KOPT-K1 (cell line): Measurements from ENCODE around the gene FRK.
"Not testable (repeated sequence)": the region's sequence is repeated elsewhere in the genome, so short reads cannot be mapped to it uniquely, and the experiment has no call there.

Source experiments
- H3K27ac ChIP-seq: fragments of 200-600 bp; sonication (generic); 2 replicates; pipeline ENCODE4 v1.5.1; 2016; ENCODE audit warnings: antibody characterized with exemption, mild to moderate bottlenecking, low read depth, low read length; ENCODE audit not compliant: poor library complexity, severe bottlenecking
- H3K36me3 ChIP-seq: fragments of 200-600 bp; sonication (generic); 2 replicates; pipeline ENCODE4 v1.5.1; 2017; ENCODE audit warnings: antibody characterized with exemption, mild to moderate bottlenecking, low read length, moderate library complexity; ENCODE audit not compliant: insufficient read depth
- H3K9me3 ChIP-seq: fragments of 200-600 bp; sonication (generic); 2 replicates; pipeline ENCODE4 v1.5.1; 2017; ENCODE audit warnings: antibody characterized with exemption, low read length, mild to moderate bottlenecking; ENCODE audit not compliant: insufficient read depth, poor library complexity, severe bottlenecking

The FRK gene, protein sequence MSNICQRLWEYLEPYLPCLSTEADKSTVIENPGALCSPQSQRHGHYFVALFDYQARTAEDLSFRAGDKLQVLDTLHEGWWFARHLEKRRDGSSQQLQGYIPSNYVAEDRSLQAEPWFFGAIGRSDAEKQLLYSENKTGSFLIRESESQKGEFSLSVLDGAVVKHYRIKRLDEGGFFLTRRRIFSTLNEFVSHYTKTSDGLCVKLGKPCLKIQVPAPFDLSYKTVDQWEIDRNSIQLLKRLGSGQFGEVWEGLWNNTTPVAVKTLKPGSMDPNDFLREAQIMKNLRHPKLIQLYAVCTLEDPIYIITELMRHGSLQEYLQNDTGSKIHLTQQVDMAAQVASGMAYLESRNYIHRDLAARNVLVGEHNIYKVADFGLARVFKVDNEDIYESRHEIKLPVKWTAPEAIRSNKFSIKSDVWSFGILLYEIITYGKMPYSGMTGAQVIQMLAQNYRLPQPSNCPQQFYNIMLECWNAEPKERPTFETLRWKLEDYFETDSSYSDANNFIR

DNA sequence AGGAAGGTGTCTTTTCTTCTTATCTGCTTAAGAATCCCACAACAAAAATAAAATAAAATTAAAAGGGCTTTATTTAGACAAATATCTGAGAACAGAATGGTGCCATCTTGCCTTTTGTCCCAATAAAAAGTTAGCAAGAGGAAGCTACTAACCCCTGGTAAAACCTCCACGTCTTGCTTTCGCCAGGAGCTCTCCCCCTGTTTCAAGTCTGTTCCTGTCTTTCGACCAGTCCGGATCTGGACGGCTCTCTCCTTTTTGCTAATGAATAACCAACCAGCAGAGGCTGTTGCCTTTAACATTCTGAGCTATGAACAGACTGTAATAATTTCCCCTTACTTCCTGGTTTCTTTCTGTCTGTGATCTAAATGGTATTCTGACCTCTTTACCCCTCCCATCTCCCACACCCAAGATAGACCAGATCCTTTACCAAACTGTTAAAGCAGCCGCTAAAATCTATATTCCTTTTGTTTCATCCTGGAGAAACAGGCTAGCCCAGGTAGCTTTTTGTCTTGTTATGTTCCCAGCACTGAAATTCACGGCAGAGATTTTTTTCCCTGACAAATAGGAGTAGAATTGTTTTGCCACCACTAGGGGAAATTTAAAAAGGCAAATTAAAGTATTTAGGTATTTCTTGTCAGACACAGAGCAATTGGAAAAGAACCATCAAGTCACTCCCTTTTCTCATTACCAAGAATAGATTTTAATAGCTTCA is at the start of gene FRK:
Gene FRK (minus strand): TSS at position 320 of the 712 bp plus-strand sequence. CDS start 580 bp downstream, outside the sequence.
- H3K27ac ChIP-seq, result no peak within 1 kb of the TSS
- H3K9me3 ChIP-seq, result no peaks in the 10 kb centered on the region
- H3K36me3 ChIP-seq, result no peaks in the 10 kb centered on the region

DNA sequence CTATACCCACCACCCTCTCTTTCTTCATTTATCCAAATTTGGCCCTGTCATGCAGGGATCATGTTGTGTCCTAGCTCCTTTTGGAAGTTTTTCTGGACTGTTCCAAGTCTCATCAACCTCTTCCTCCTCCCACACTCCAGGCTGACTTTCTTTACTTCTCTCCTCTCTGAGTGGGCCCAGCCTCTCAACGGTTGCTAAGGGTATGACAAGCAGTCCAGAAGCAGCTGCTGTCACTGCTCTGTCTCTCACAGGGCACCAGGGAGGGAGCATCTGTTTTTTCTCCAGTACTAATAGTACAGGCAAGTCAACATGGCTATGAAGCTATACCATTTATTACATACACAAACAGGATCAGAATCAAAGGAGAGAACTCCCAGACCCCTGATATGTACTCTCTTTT is 48.1 kb upstream of the FRK start:
- peaks cover 19% of the 10 kb centered on the region for H3K36me3 ChIP-seq
- H3K27ac ChIP-seq, result no peak overlapping the region
- H3K9me3 ChIP-seq, result no peaks in the 10 kb centered on the region

DNA sequence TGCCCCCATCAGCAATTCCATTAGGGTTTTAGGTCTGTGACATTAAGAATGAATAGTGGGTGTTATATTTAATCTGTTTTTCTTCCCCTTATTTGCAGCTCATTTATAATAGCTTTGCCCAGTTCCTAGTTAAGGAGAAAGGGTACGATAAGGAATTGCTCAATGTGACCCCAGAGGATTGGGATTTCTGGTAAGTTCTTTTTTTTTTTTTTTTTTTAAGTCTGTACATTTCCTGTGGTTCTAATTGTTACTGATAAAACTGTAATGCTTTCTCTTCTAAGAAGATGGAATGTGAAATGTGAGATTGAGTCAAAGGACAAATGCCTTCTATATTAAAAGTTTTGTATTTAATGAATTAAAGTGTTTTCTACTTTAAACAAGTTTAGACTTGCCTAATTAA is 45.5 kb upstream of the FRK start:
- no peak overlapping the region for H3K27ac ChIP-seq
- peaks cover 18% of the 10 kb centered on the region for H3K36me3 ChIP-seq
- H3K9me3 ChIP-seq, result no peaks in the 10 kb centered on the region

GRCh38 chr6:116105247-116105646 is 44.6 kb upstream of the FRK start:
- Histone ChIP-seq H3K27ac (no peak overlapping the region), H3K9me3 (no peaks in the 10 kb centered on the region), H3K36me3 (peaks cover 9% of the 10 kb centered on the region)

DNA sequence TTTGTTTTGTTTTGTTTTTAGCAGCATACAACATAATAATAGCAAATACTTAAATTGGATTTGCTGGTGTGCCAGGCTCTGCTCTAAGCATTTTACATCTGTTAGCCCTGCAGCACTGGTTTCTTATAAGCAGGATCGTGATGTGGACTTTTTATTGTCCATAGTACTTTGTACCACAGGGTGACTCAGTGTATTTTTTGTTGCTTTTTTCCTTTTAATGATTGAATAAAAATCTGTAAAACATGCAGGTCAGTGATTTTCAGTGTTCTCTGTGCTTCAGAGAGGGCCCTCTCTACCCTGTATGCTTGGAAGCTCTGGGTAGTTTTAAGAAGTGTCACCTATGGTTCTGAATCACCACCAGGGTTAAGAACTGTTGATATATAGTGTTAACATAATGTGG is 43.9 kb upstream of the FRK start:
- Histone ChIP-seq H3K27ac (no peak overlapping the region), H3K9me3 (no peaks in the 10 kb centered on the region), H3K36me3 (0 out of 2 replicates have a peak, but pooled peaks cover 6% of the 10 kb centered on the region)

GRCh38 chr6:116102873-116103272 is 42.2 kb upstream of the FRK start:
- H3K36me3 ChIP-seq, result no peaks in the 10 kb centered on the region
- no peaks in the 10 kb centered on the region for H3K9me3 ChIP-seq
- no peak overlapping the region for H3K27ac ChIP-seq

DNA sequence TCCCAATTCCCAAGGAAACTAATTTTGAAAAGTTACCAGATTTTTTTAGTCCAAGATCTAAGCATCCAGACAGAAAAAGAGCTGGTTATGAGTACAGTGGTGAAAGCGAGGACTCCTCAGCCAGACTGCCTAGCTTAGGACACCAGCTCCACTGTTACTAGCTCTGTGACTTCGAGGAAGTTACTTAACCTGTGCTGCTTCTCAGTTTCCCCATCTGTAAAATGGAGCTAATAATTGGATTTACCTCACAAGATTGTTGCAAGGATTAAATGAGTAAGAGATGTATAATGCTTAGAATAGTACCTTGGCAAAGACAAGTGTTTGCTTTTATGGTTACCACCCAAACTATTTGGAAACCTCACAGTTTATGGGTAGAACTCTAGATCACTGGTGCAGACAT is 41.1 kb upstream of the FRK start:
- peak overlapping the region; percentile 54 for H3K27ac ChIP-seq

GRCh38 chr6:116101302-116101718 is 40.6 kb upstream of the FRK start:
- peak overlapping the region; percentile 54 for H3K27ac ChIP-seq
- H3K36me3 ChIP-seq, result no peaks in the 10 kb centered on the region
- peaks cover 5% of the 10 kb centered on the region for H3K9me3 ChIP-seq

More for the DNA sequence above, 41.1 kb upstream of the FRK start:
- Histone ChIP-seq H3K36me3 (no peaks in the 10 kb centered on the region), H3K9me3 (peaks cover under 1% of the 10 kb centered on the region)

DNA sequence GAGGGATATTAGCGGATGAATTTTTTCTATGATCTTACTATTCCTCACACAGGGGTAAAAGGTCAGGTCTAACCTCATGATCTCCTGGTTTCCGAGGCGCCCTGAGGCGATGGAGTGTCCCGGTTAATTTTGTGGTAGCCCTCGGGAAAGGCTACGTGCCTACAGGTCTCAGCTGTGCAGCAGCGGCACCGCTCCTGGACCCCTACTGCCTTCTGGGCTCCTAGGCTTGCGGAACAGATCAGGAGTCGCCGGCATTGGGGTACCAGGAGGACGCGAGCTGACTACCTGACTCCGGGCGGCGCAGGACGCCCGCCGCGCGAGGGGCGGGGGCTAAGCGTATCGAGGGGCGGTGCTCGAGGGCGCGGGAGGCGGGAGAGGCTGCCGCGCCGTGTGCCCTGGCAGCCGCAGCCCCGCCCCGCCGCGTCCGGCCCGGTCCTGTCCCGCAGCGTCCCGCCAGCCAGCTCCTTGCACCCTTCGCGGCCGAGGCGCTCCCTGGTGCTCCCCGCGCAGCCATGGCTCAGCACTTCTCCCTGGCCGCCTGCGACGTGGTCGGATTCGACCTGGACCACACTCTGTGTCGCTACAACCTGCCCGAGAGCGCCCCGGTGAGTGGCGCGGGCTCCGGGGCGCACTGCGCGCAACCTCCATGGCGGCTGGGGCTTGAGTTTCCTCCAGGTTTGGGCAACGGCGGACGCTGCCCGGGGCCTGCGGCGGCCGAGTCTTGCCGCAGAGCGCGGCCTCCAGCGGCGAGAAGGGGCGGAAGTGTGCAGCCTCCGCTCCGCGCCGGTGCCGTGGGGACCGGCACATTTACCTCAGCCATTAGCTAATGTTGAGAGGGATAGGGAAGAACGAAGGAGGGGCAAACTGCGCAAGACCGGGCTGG is 40.0 kb upstream of the FRK start, which contains the start of gene NT5DC1:
Gene NT5DC1 (plus strand): TSS at position 435 of the 883 bp plus-strand sequence. CDS start 78 bp downstream, at position 513.
- H3K36me3 ChIP-seq, result no peaks in the 10 kb centered on the region
- peaks cover 12% of the 10 kb centered on the region for H3K9me3 ChIP-seq
- H3K27ac ChIP-seq, result peak within 1 kb of the TSS; percentile 54

DNA sequence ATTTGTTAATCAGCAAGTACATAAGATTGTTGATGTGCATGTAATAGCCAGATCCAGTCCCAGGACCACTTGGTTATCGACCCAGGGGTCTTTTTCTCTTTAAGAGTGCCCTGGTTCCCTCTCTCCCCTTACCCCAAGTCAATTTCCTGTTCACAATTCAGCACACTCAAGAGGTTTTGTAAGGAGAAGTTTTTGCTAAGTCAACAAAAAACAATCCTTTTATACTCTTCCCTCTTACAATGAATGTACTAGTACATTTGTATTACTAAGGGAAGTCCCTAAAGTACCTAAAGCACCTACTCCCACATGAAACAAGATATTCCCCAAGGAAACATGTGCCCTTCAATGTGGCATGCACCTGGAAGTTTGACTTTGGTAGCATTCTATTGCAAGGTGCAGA is 38.3 kb upstream of the FRK start:
- no peaks in the 10 kb centered on the region for H3K36me3 ChIP-seq
- H3K27ac ChIP-seq, result no peak overlapping the region
- peaks cover 15% of the 10 kb centered on the region for H3K9me3 ChIP-seq

GRCh38 chr6:116096979-116097816 is 36.5 kb upstream of the FRK start:
- Histone ChIP-seq H3K27ac (no peak overlapping the region), H3K36me3 (no peaks in the 10 kb centered on the region), H3K9me3 (peaks cover 15% of the 10 kb centered on the region)

DNA sequence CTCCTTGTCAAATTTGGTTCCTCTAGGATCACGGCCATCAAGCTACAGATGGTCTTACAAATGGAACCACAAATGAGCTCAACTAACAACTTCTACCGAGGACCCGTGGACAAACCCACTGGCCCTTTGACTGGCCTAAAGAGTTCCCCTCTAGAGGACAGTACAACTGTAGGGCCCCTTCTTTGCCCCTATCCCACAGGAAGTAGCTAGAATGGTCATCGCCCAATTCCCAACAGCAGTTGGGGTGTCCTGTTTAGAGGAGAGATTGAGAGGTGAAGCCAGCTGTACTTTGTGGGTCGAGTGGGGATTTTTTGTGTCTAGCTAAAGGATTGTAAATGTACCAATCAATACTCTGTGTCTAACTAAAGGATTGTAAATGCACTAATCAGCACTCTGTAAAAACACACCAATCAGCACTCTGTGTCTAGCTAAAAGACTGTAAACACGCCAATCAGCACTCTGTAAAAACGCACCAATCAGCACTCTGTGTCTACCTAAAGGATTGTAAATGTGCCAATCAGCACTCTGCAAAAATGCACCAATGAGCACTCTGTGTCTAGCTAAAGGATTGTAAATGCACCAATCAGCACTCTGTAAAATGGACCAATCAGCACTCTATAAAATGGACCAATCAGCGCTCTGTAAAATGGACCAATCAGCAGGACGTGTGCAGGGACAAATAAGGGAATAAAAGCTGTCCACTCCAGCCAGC is 35.5 kb upstream of the FRK start:
- H3K36me3 ChIP-seq, H3K27ac ChIP-seq: not testable (repeated sequence)
- peaks cover 15% of the 10 kb centered on the region for H3K9me3 ChIP-seq

- Histone ChIP-seq H3K27ac (no peak overlapping the region), H3K9me3 (peaks cover 15% of the 10 kb centered on the region), H3K36me3 (no peaks in the 10 kb centered on the region)
Observed at GRCh38 chr6:116094041-116094440, 33.4 kb upstream of the FRK start.
